Endothelial cell (in vitro differentiated cells): ENCODE results near the gene LRRTM2. TPM values are rescaled to one million over a fixed set of nuclear protein-coding genes. Genes with fewer than 3 reads are reported as not detected.

Experiments
- DNase-seq: peaks from one replicate; pipeline ENCODE4 v3.0.0; 2021; ENCODE audit warnings: low spot score
- H3K27ac Mint-ChIP-seq: one replicate; pipeline ENCODE4 v1.8.0; 2021; ENCODE audit warnings: mixed read lengths, inconsistent platforms; ENCODE audit not compliant: unreplicated experiment
- H3K27me3 Mint-ChIP-seq: one replicate; pipeline ENCODE4 v1.8.0; 2021; ENCODE audit warnings: mild to moderate bottlenecking, moderate library complexity, mixed read lengths, inconsistent platforms; ENCODE audit not compliant: unreplicated experiment
- H3K36me3 Mint-ChIP-seq: one replicate; pipeline ENCODE4 v1.8.0; 2021; ENCODE audit warnings: mild to moderate bottlenecking, low read depth, mixed read lengths, inconsistent platforms; ENCODE audit not compliant: unreplicated experiment
- H3K4me1 Mint-ChIP-seq: one replicate; pipeline ENCODE4 v1.8.0; 2021; ENCODE audit warnings: mild to moderate bottlenecking, mixed read lengths, inconsistent platforms; ENCODE audit not compliant: unreplicated experiment
- H3K4me3 Mint-ChIP-seq: one replicate; pipeline ENCODE4 v1.8.0; 2021; ENCODE audit warnings: mild to moderate bottlenecking, mixed read lengths, inconsistent platforms; ENCODE audit not compliant: unreplicated experiment
- H3K9me3 Mint-ChIP-seq: one replicate; pipeline ENCODE4 v1.8.0; 2021; ENCODE audit warnings: mixed read lengths, inconsistent platforms; ENCODE audit not compliant: unreplicated experiment
- CTCF ChIP-seq: fragments of 200-600 bp; sonication (generic); IDR thresholded peaks from one replicate; pipeline ENCODE4 v1.5.0; 2021; ENCODE audit warnings: antibody characterized with exemption; ENCODE audit not compliant: unreplicated experiment
- total RNA-seq: library from RNA; stranded (reverse); fragmentation: NEBNext Ultra II Directional; extraction: Animal tissue kit (Norgen Biotek cat#: 25700); gene quantifications from one replicate; pipeline ENCODE4 v1.2.1, GENCODE V29; 2021; ENCODE audit not compliant: unreplicated experiment

The LRRTM2 gene
- total RNA-seq, 1 donor from 2014 or later = not detected

- Mint-ChIP-seq H3K27ac (peak overlapping the region; percentile 46), H3K4me3 (no peak overlapping the region), H3K4me1 (peaks cover 78% of the 10 kb centered on the region), H3K27me3 (peaks cover 2% of the 10 kb centered on the region), H3K9me3 (no peaks in the 10 kb centered on the region), H3K36me3 (peaks cover 6% of the 10 kb centered on the region)
- no peak for TF ChIP-seq CTCF
- no peak for DNase-seq
Measured at GRCh38 chr5:138870611-138871010, 4.5 kb downstream of the LRRTM2 start.

GRCh38 chr5:138869763-138870500, 5.2 kb downstream of the LRRTM2 start:
- no peak for DNase-seq
- peaks cover 6% of the 10 kb centered on the region for H3K36me3 Mint-ChIP-seq
- H3K27ac Mint-ChIP-seq = no peak overlapping the region
- H3K9me3 Mint-ChIP-seq = no peaks in the 10 kb centered on the region
- peaks cover 2% of the 10 kb centered on the region for H3K27me3 Mint-ChIP-seq
- peaks cover 71% of the 10 kb centered on the region for H3K4me1 Mint-ChIP-seq
- H3K4me3 Mint-ChIP-seq = no peak overlapping the region
- no peak for TF ChIP-seq CTCF

- no peak for TF ChIP-seq CTCF
- H3K36me3 Mint-ChIP-seq = peaks cover 11% of the 10 kb centered on the region
- no peak overlapping the region for H3K4me3 Mint-ChIP-seq
- peaks cover 62% of the 10 kb centered on the region for H3K4me1 Mint-ChIP-seq
- H3K9me3 Mint-ChIP-seq = no peaks in the 10 kb centered on the region
- H3K27ac Mint-ChIP-seq = no peak overlapping the region
- no peak for DNase-seq
- no peaks in the 10 kb centered on the region for H3K27me3 Mint-ChIP-seq
Measured at GRCh38 chr5:138869038-138869437, 6.1 kb downstream of the LRRTM2 start.

GRCh38 chr5:138867011-138867410, 8.1 kb downstream of the LRRTM2 start:
- Mint-ChIP-seq H3K9me3 (no peaks in the 10 kb centered on the region), H3K4me3 (no peak overlapping the region), H3K27ac (peak overlapping the region; percentile 72), H3K36me3 (peaks cover 18% of the 10 kb centered on the region), H3K4me1 (peaks cover 45% of the 10 kb centered on the region), H3K27me3 (no peaks in the 10 kb centered on the region)
- DNase-seq = no peak
- TF ChIP-seq CTCF = no peak

GRCh38 chr5:138853132-138853531, 22.0 kb downstream of the LRRTM2 start:
- peaks cover 3% of the 10 kb centered on the region for H3K27me3 Mint-ChIP-seq
- H3K4me3 Mint-ChIP-seq = no peak overlapping the region
- H3K27ac Mint-ChIP-seq = peak overlapping the region; percentile 72
- peaks cover 51% of the 10 kb centered on the region for H3K4me1 Mint-ChIP-seq
- H3K9me3 Mint-ChIP-seq = no peaks in the 10 kb centered on the region
- no peak for DNase-seq
- no peaks in the 10 kb centered on the region for H3K36me3 Mint-ChIP-seq
- no peak for TF ChIP-seq CTCF
